ENCODE data around the gene GPATCH8.

The GPATCH8 gene

GRCh38 chr17:44424828-44425461, 78.3 kb downstream of the GPATCH8 start:
- Mint-ChIP-seq H3K9me3 (no peaks in the 10 kb centered on the region), H3K27ac (ENCODE audit: low read depth) (no peak overlapping the region), H3K4me1 (peaks cover 7% of the 10 kb centered on the region), H3K36me3 (ENCODE audit: insufficient read depth) (peaks cover 34% of the 10 kb centered on the region), H3K4me3 (no peak overlapping the region), H3K27me3 (no peaks in the 10 kb centered on the region)
- DNase-seq (ENCODE audit: low spot score in 2 of 2) (no peak), ATAC-seq (replicated peaks; ENCODE audit: extremely low read depth, poor library complexity, severe bottlenecking) (no peak)

GRCh38 chr17:44417553-44417952, 85.7 kb downstream of the GPATCH8 start:
- ATAC-seq (replicated peaks; ENCODE audit: extremely low read depth, poor library complexity, severe bottlenecking) (no peak), DNase-seq (ENCODE audit: low spot score in 2 of 2) (no peak)
- no peaks in the 10 kb centered on the region for H3K4me1 Mint-ChIP-seq
- no peaks in the 10 kb centered on the region for H3K9me3 Mint-ChIP-seq
- H3K27ac Mint-ChIP-seq (ENCODE audit: low read depth) = peak overlapping the region; percentile 2
- no peaks in the 10 kb centered on the region for H3K27me3 Mint-ChIP-seq
- H3K4me3 Mint-ChIP-seq = no peak overlapping the region
- peaks cover 32% of the 10 kb centered on the region for H3K36me3 Mint-ChIP-seq (ENCODE audit: insufficient read depth)

GRCh38 chr17:44416558-44417289, 86.5 kb downstream of the GPATCH8 start:
- no peaks in the 10 kb centered on the region for H3K9me3 Mint-ChIP-seq
- no peak overlapping the region for H3K4me3 Mint-ChIP-seq
- no peaks in the 10 kb centered on the region for H3K4me1 Mint-ChIP-seq
- no peak overlapping the region for H3K27ac Mint-ChIP-seq (ENCODE audit: low read depth)
- ATAC-seq (replicated peaks; ENCODE audit: extremely low read depth, poor library complexity, severe bottlenecking) (no peak), DNase-seq (ENCODE audit: low spot score in 2 of 2) (no peak)
- no peaks in the 10 kb centered on the region for H3K27me3 Mint-ChIP-seq
- H3K36me3 Mint-ChIP-seq (ENCODE audit: insufficient read depth) = peaks cover 31% of the 10 kb centered on the region

GRCh38 chr17:44414394-44415155, 88.6 kb downstream of the GPATCH8 start:
- H3K4me1 Mint-ChIP-seq = no peaks in the 10 kb centered on the region
- no peak overlapping the region for H3K27ac Mint-ChIP-seq (ENCODE audit: low read depth)
- no peak overlapping the region for H3K4me3 Mint-ChIP-seq
- no peaks in the 10 kb centered on the region for H3K27me3 Mint-ChIP-seq
- DNase-seq (ENCODE audit: low spot score in 2 of 2) (no peak), ATAC-seq (replicated peaks; ENCODE audit: extremely low read depth, poor library complexity, severe bottlenecking) (no peak)
- H3K9me3 Mint-ChIP-seq = no peaks in the 10 kb centered on the region
- peaks cover 26% of the 10 kb centered on the region for H3K36me3 Mint-ChIP-seq (ENCODE audit: insufficient read depth)

- H3K4me3 Mint-ChIP-seq = no peak overlapping the region
- H3K4me1 Mint-ChIP-seq = peaks cover 4% of the 10 kb centered on the region
- ATAC-seq (replicated peaks; ENCODE audit: extremely low read depth, poor library complexity, severe bottlenecking) = no peak
- DNase-seq (ENCODE audit: low spot score in 2 of 2) = no peak
- H3K9me3 Mint-ChIP-seq = no peaks in the 10 kb centered on the region
- no peaks in the 10 kb centered on the region for H3K27me3 Mint-ChIP-seq
- no peak overlapping the region for H3K27ac Mint-ChIP-seq (ENCODE audit: low read depth)
- peaks cover 24% of the 10 kb centered on the region for H3K36me3 Mint-ChIP-seq (ENCODE audit: insufficient read depth)
Measured at GRCh38 chr17:44409309-44410028, 93.7 kb downstream of the GPATCH8 start.

- no peak overlapping the region for H3K27ac Mint-ChIP-seq (ENCODE audit: low read depth)
- peaks cover 4% of the 10 kb centered on the region for H3K4me1 Mint-ChIP-seq
- no peaks in the 10 kb centered on the region for H3K27me3 Mint-ChIP-seq
- ATAC-seq (replicated peaks; ENCODE audit: extremely low read depth, poor library complexity, severe bottlenecking) (no peak), DNase-seq (ENCODE audit: low spot score in 2 of 2) (no peak)
- H3K4me3 Mint-ChIP-seq = no peak overlapping the region
- peaks cover 27% of the 10 kb centered on the region for H3K36me3 Mint-ChIP-seq (ENCODE audit: insufficient read depth)
- no peaks in the 10 kb centered on the region for H3K9me3 Mint-ChIP-seq
Measured at GRCh38 chr17:44408786-44409185, 94.4 kb downstream of the GPATCH8 start.

- no peaks in the 10 kb centered on the region for H3K27me3 Mint-ChIP-seq
- H3K4me1 Mint-ChIP-seq = no peaks in the 10 kb centered on the region
- no peak for DNase-seq (ENCODE audit: low spot score in 2 of 2)
- no peak for ATAC-seq (replicated peaks; ENCODE audit: extremely low read depth, poor library complexity, severe bottlenecking)
- no peak overlapping the region for H3K27ac Mint-ChIP-seq (ENCODE audit: low read depth)
- peaks cover 52% of the 10 kb centered on the region for H3K36me3 Mint-ChIP-seq (ENCODE audit: insufficient read depth)
- H3K9me3 Mint-ChIP-seq = no peaks in the 10 kb centered on the region
- no peak overlapping the region for H3K4me3 Mint-ChIP-seq
Measured at GRCh38 chr17:44402564-44403172, 100.5 kb downstream of the GPATCH8 start.

- Mint-ChIP-seq H3K9me3 (no peaks in the 10 kb centered on the region), H3K4me1 (no peaks in the 10 kb centered on the region), H3K27me3 (no peaks in the 10 kb centered on the region), H3K4me3 (no peak overlapping the region), H3K36me3 (ENCODE audit: insufficient read depth) (peaks cover 48% of the 10 kb centered on the region), H3K27ac (ENCODE audit: low read depth) (peak overlapping the region; percentile 70)
- ATAC-seq (replicated peaks; ENCODE audit: extremely low read depth, poor library complexity, severe bottlenecking) (no peak), DNase-seq (ENCODE audit: low spot score in 2 of 2) (no peak)
Measured at GRCh38 chr17:44400226-44400847, 102.9 kb downstream of the GPATCH8 start.

GRCh38 chr17:44398692-44399691, 104.2 kb downstream of the GPATCH8 start:
- no peaks in the 10 kb centered on the region for H3K4me1 Mint-ChIP-seq
- DNase-seq (ENCODE audit: low spot score in 2 of 2) = no peak
- no peaks in the 10 kb centered on the region for H3K9me3 Mint-ChIP-seq
- no peak overlapping the region for H3K4me3 Mint-ChIP-seq
- H3K36me3 Mint-ChIP-seq (ENCODE audit: insufficient read depth) = peaks cover 42% of the 10 kb centered on the region
- no peaks in the 10 kb centered on the region for H3K27me3 Mint-ChIP-seq
- ATAC-seq (replicated peaks; ENCODE audit: extremely low read depth, poor library complexity, severe bottlenecking) = no peak
- peak overlapping the region; percentile 71 for H3K27ac Mint-ChIP-seq (ENCODE audit: low read depth)

GRCh38 chr17:44397479-44398440, 105.4 kb downstream of the GPATCH8 start:
- Mint-ChIP-seq H3K4me3 (no peak overlapping the region), H3K9me3 (no peaks in the 10 kb centered on the region), H3K4me1 (no peaks in the 10 kb centered on the region), H3K27ac (ENCODE audit: low read depth) (peak overlapping the region; percentile 71), H3K36me3 (ENCODE audit: insufficient read depth) (peaks cover 38% of the 10 kb centered on the region), H3K27me3 (no peaks in the 10 kb centered on the region)
- ATAC-seq (replicated peaks; ENCODE audit: extremely low read depth, poor library complexity, severe bottlenecking) = no peak
- no peak for DNase-seq (ENCODE audit: low spot score in 2 of 2)
